Measurements from ENCODE around the gene UMODL1.

DNA sequence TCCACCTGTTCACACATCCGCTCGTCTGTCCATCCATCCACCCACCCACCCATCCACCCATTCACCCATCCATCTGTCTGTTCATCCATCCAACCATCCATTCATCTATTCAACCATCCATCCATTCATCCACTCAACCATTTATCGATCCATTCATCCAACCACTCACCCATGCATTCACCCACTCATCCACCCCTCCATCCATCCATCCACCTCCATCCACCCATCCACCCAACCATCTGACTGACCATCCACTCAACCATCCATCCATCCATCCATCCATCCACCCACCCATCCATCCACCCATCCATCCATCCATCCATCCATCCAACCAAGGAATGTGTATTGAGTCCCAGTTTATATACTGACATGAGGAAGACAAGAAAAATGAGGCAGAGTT lies 73.1 kb downstream of the UMODL1 start:
- TF ChIP-seq POLR2A (IDR thresholded peaks at IDR 0.05), result no peak
- TF ChIP-seq, protein P1, sequence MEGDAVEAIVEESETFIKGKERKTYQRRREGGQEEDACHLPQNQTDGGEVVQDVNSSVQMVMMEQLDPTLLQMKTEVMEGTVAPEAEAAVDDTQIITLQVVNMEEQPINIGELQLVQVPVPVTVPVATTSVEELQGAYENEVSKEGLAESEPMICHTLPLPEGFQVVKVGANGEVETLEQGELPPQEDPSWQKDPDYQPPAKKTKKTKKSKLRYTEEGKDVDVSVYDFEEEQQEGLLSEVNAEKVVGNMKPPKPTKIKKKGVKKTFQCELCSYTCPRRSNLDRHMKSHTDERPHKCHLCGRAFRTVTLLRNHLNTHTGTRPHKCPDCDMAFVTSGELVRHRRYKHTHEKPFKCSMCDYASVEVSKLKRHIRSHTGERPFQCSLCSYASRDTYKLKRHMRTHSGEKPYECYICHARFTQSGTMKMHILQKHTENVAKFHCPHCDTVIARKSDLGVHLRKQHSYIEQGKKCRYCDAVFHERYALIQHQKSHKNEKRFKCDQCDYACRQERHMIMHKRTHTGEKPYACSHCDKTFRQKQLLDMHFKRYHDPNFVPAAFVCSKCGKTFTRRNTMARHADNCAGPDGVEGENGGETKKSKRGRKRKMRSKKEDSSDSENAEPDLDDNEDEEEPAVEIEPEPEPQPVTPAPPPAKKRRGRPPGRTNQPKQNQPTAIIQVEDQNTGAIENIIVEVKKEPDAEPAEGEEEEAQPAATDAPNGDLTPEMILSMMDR (IDR thresholded peaks at IDR 0.05), result no peak

All from adrenal gland (tissue), 5 donors.